Neural crest cell (in vitro differentiated cells): ENCODE data around the gene ZNF8. TPM values are rescaled to one million over a fixed set of nuclear protein-coding genes. Genes with fewer than 3 reads are reported as not detected.
"Not testable (repeated sequence)": the region's sequence is repeated elsewhere in the genome, so short reads cannot be mapped to it uniquely, and the experiment has no call there.

ENCODE experiments used
- DNase-seq: peaks from one replicate; pipeline ENCODE4 v3.0.0; 2021; ENCODE audit warnings: low read depth, mixed read lengths, low spot score
- H3K27ac Mint-ChIP-seq: one replicate; pipeline ENCODE4 v1.8.0; 2021; ENCODE audit warnings: mild to moderate bottlenecking, mixed read lengths; ENCODE audit not compliant: unreplicated experiment
- H3K27me3 Mint-ChIP-seq: 2 replicates; pipeline ENCODE4 v1.8.0; 2021; ENCODE audit warnings: low read depth, mild to moderate bottlenecking, mixed read lengths
- H3K36me3 Mint-ChIP-seq: 2 replicates; pipeline ENCODE4 v1.8.0; 2021; ENCODE audit warnings: low read depth, mild to moderate bottlenecking, mixed read lengths
- H3K4me1 Mint-ChIP-seq: 2 replicates; pipeline ENCODE4 v1.8.0; 2021; ENCODE audit warnings: mixed read lengths
- H3K4me3 Mint-ChIP-seq: one replicate; pipeline ENCODE4 v1.8.0; 2021; ENCODE audit warnings: mild to moderate bottlenecking, mixed read lengths
- H3K9me3 Mint-ChIP-seq: 2 replicates; pipeline ENCODE4 v1.8.0; 2021; ENCODE audit warnings: mixed read lengths
- total RNA-seq: library from RNA; stranded (reverse); gene quantifications from 2 replicates; pipeline ENCODE4 v1.2.1, GENCODE V29; 2021
- TF ChIP-seq, protein P1 (sequence below): fragments of 200-600 bp; sonication (generic); conservative IDR thresholded peaks from 2 replicates; pipeline ENCODE4 v1.5.0; 2021; ENCODE audit warnings: antibody characterized with exemption, mild to moderate bottlenecking

ZNF8 gene
- total RNA-seq, 1 donor from 2014 or later, result 20.0 TPM

DNA sequence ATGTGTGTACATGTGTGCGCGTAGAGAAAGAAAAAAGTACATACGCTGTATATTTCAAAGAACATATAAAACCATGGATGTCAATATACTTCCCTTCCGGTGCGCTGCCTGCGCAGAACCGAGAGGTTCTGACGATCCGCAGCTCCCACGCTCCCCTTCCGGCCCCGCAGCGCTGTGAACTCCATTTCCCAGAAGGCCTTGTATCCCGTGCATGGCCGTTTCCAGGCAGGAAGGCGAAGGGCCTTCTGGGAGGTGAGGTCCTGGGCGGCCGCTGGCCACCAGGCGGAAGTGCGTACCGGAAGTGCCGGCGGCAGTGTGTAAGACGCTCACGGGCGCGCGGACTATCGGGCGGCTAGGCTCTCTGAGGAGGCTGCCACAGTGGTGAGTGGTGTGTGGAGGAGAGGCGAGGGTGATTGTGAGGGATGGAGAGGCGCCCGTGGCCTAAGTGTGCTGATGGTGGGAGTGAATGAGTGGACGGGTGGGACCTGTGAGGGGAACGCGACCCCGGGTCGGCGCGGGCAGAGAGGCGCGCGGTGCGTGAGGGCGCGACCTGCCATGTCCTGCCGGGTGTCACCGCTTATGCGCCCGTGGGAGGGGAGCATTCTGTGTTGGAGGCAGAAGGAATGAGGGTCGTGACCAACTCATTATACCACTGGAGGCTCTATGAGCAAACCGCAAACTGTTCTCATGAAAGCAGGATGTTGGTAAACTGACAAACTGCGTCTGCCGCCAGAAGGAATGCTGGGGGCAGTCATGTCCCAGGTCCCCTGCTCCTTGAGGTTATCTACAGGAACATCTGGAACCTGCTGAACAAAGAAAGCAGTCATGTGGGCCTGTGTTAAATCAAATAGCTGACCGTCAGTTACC lies 26.5 kb downstream of the ZNF8 start, which contains the start of gene ERVK3-1:
ERVK3-1 (plus strand) TSS at position 313 of the 867 bp plus-strand sequence. CDS start 6,792 bp downstream, outside the sequence.
- peaks cover 31% of the 10 kb centered on the region for H3K36me3 Mint-ChIP-seq
- peak within 1 kb of the TSS; percentile 94 for H3K27ac Mint-ChIP-seq
- TF ChIP-seq, protein P1, sequence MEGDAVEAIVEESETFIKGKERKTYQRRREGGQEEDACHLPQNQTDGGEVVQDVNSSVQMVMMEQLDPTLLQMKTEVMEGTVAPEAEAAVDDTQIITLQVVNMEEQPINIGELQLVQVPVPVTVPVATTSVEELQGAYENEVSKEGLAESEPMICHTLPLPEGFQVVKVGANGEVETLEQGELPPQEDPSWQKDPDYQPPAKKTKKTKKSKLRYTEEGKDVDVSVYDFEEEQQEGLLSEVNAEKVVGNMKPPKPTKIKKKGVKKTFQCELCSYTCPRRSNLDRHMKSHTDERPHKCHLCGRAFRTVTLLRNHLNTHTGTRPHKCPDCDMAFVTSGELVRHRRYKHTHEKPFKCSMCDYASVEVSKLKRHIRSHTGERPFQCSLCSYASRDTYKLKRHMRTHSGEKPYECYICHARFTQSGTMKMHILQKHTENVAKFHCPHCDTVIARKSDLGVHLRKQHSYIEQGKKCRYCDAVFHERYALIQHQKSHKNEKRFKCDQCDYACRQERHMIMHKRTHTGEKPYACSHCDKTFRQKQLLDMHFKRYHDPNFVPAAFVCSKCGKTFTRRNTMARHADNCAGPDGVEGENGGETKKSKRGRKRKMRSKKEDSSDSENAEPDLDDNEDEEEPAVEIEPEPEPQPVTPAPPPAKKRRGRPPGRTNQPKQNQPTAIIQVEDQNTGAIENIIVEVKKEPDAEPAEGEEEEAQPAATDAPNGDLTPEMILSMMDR, result peak; percentile 17
- H3K4me1 Mint-ChIP-seq, result peaks cover 29% of the 10 kb centered on the region
- peak within 1 kb of the TSS; percentile 99 for H3K4me3 Mint-ChIP-seq
- no peaks in the 10 kb centered on the region for H3K9me3 Mint-ChIP-seq
- H3K27me3 Mint-ChIP-seq, result no peaks in the 10 kb centered on the region
- peak; percentile 85 for DNase-seq

DNA sequence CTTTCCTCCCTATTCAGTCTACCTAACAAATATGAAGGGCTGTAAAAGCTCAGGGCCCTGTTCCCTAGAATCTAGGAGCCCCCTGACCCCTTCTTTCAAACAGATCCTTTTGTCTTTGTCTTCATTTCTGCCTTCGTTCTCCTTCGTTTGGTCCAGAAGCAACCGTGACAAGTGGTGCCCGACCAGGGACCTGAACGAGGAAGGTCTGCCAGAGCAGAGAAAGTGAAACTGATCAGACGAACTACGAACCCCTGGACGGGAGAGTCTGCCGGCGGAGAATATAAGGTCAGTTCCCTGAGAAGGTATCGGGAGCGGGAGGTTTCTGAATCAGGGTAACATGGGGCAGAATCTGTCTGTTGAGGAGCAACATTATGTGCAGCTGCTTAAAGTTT lies 27.2 kb downstream of the ZNF8 start:
- Mint-ChIP-seq H3K9me3 (no peaks in the 10 kb centered on the region), H3K36me3 (peaks cover 30% of the 10 kb centered on the region), H3K27me3 (no peaks in the 10 kb centered on the region), H3K4me1 (peaks cover 30% of the 10 kb centered on the region), H3K27ac (peak overlapping the region; percentile 94), H3K4me3 (peak overlapping the region; percentile 99)
- TF ChIP-seq, protein P1, result no peak
- no peak for DNase-seq

DNA sequence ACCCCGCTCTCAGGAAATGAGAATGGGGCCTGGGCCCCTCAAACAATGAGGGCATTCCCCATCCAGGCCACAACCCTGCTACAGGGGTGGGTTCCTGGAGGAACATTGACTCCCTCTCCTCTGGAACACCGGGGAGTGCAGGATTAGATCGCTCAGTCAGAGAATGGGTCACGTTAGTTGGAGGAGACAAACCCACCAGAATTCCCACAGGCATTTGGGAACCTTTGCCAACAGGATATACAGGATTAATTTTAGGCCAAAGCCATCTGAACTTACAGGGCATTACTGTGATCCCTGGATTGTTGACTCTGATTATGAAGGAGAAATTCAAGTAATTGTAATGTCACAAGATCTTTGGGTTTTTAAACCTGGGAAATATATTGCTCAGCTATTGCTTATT lies 29.0 kb downstream of the ZNF8 start:
- DNase-seq, result no peak
- Mint-ChIP-seq H3K4me1 (peaks cover 30% of the 10 kb centered on the region), H3K27me3 (no peaks in the 10 kb centered on the region), H3K4me3 (peak overlapping the region; percentile 60), H3K27ac (no peak overlapping the region), H3K9me3 (no peaks in the 10 kb centered on the region), H3K36me3 (peaks cover 38% of the 10 kb centered on the region)
- TF ChIP-seq, protein P1, result no peak

GRCh38 chr19:58310685-58311084 lies 31.9 kb downstream of the ZNF8 start:
- DNase-seq, result peak; percentile 54
- TF ChIP-seq, protein P1, result peak; percentile 66
- H3K9me3 Mint-ChIP-seq, H3K27me3 Mint-ChIP-seq, H3K27ac Mint-ChIP-seq: not testable (repeated sequence)
- H3K36me3 Mint-ChIP-seq, result peaks cover 46% of the 10 kb centered on the region
- peaks cover 17% of the 10 kb centered on the region for H3K4me1 Mint-ChIP-seq
- peak overlapping the region; percentile 57 for H3K4me3 Mint-ChIP-seq

GRCh38 chr19:58311345-58311865 lies 32.6 kb downstream of the ZNF8 start:
- DNase-seq, result no peak
- H3K9me3 Mint-ChIP-seq, result no peaks in the 10 kb centered on the region
- no peak overlapping the region for H3K27ac Mint-ChIP-seq
- H3K4me1 Mint-ChIP-seq, result peaks cover 10% of the 10 kb centered on the region
- TF ChIP-seq, protein P1, result no peak
- peaks cover 46% of the 10 kb centered on the region for H3K36me3 Mint-ChIP-seq
- no peak overlapping the region for H3K4me3 Mint-ChIP-seq
- H3K27me3 Mint-ChIP-seq, result no peaks in the 10 kb centered on the region
